WTC11 (cell line): ENCODE results near the gene MOGAT2. TPM values are rescaled to one million over a fixed set of nuclear protein-coding genes. Genes with fewer than 3 reads are reported as not detected.

ENCODE experiments used
- ATAC-seq: fragments of 200-7000 bp; cut with Tn5 transposase; 2 replicates; pipeline ENCODE4 v1.10.0; 2021; ENCODE audit warnings: mild to moderate bottlenecking, moderate library complexity
- CTCF ChIA-PET: fragments of 300-600 bp; sonication (Branson Sonifier 250); formaldehyde crosslinking; loops from one replicate; lab custom pipeline; 2021; ENCODE audit warnings: antibody characterized with exemption; lab: Charles Lee
- POLR2A ChIA-PET: fragments of 350-600 bp; sonication (Branson Sonifier 250); formaldehyde crosslinking; loops from one replicate; lab custom pipeline; 2021; ENCODE audit warnings: antibody characterized with exemption; lab: Charles Lee
- DNase-seq: peaks from one replicate; pipeline ENCODE4 v3.0.0; 2021; ENCODE audit warnings: low spot score
- H3K27ac Mint-ChIP-seq: 2 replicates; pipeline ENCODE4 v1.8.0; 2021; ENCODE audit warnings: mixed read lengths
- H3K27me3 Mint-ChIP-seq: 2 replicates; pipeline ENCODE4 v1.8.0; 2021; ENCODE audit warnings: low read depth, mild to moderate bottlenecking, moderate library complexity, mixed read lengths
- H3K36me3 Mint-ChIP-seq: 2 replicates; pipeline ENCODE4 v1.8.0; 2021; ENCODE audit warnings: mixed read lengths
- H3K4me1 Mint-ChIP-seq: 2 replicates; pipeline ENCODE4 v1.8.0; 2022; ENCODE audit warnings: mixed read lengths
- H3K4me3 Mint-ChIP-seq: 2 replicates; pipeline ENCODE4 v1.8.0; 2021; ENCODE audit warnings: mild to moderate bottlenecking, moderate library complexity, mixed read lengths
- H3K9me3 Mint-ChIP-seq: 2 replicates; pipeline ENCODE4 v1.8.0; 2021; ENCODE audit warnings: mixed read lengths
- CREB1 ChIP-seq: sonication (generic); formaldehyde crosslinking; IDR thresholded peaks from 2 replicates; pipeline ENCODE4 v1.8.0; 2023; ENCODE audit warnings: mild to moderate bottlenecking, missing genetic modification reagents
- ERG ChIP-seq: fragments of 250-450 bp; sonication (Bioruptor Pico); IDR thresholded peaks from 2 replicates; pipeline ENCODE4 v1.8.0; 2021; ENCODE audit warnings: mild to moderate bottlenecking
- HMGA2 ChIP-seq: fragments of 250-450 bp; sonication (Bioruptor Pico); IDR thresholded peaks from 2 replicates; pipeline ENCODE4 v1.4.0; 2021; ENCODE audit warnings: mild to moderate bottlenecking, moderate library complexity
- MAX ChIP-seq: sonication (generic); formaldehyde crosslinking; IDR thresholded peaks from 2 replicates; pipeline ENCODE4 v1.8.0; 2022; ENCODE audit warnings: mild to moderate bottlenecking, missing genetic modification reagents
- NFYB ChIP-seq: sonication (generic); formaldehyde crosslinking; conservative IDR thresholded peaks from 2 replicates; pipeline ENCODE4 v1.8.0; 2022; ENCODE audit warnings: low read depth, missing genetic modification reagents
- NR3C1 ChIP-seq: sonication (generic); formaldehyde crosslinking; conservative IDR thresholded peaks from 2 replicates; pipeline ENCODE4 v1.8.1; 2023; ENCODE audit warnings: low read depth, mild to moderate bottlenecking, missing genetic modification reagents
- RELA ChIP-seq: sonication (generic); formaldehyde crosslinking; IDR thresholded peaks from 2 replicates; pipeline ENCODE4 v1.8.1; 2022; ENCODE audit warnings: missing genetic modification reagents, mild to moderate bottlenecking, borderline replicate concordance
- SMAD3 ChIP-seq: sonication (generic); formaldehyde crosslinking; IDR thresholded peaks from 2 replicates; pipeline ENCODE4 v1.8.0; 2022; ENCODE audit warnings: missing genetic modification reagents, mild to moderate bottlenecking, borderline replicate concordance
- SP1 ChIP-seq: sonication (generic); formaldehyde crosslinking; conservative IDR thresholded peaks from 2 replicates; pipeline ENCODE4 v1.8.1; 2022; ENCODE audit warnings: missing genetic modification reagents
- TEAD1 ChIP-seq: sonication (generic); formaldehyde crosslinking; IDR thresholded peaks from 2 replicates; pipeline ENCODE4 v1.8.0; 2022; ENCODE audit warnings: mild to moderate bottlenecking, missing genetic modification reagents
- ZNF232 ChIP-seq: sonication (generic); formaldehyde crosslinking; IDR thresholded peaks from 2 replicates; pipeline ENCODE4 v1.8.0; 2022; ENCODE audit warnings: mild to moderate bottlenecking, missing genetic modification reagents
- ZNF423 ChIP-seq: fragments of 250-450 bp; sonication (Bioruptor Pico); IDR thresholded peaks from 2 replicates; pipeline ENCODE4 v2.1.2; 2022; ENCODE audit warnings: mild to moderate bottlenecking, moderate library complexity
- ZSCAN18 ChIP-seq: fragments of 250-450 bp; sonication (Bioruptor Pico); IDR thresholded peaks from 2 replicates; pipeline ENCODE4 v2.1.2; 2022; ENCODE audit warnings: mild to moderate bottlenecking, moderate library complexity
- total RNA-seq: library from RNA; stranded (reverse); gene quantifications from 3 replicates; pipeline ENCODE4 v1.2.3, GENCODE V29; 2021
- TF ChIP-seq, protein P1 (sequence below): sonication (generic); formaldehyde crosslinking; IDR thresholded peaks from 2 replicates; pipeline ENCODE4 v1.8.1; 2022; ENCODE audit warnings: mild to moderate bottlenecking, moderate library complexity, missing genetic modification reagents
- TF ChIP-seq, protein P2 (sequence below): sonication (generic); formaldehyde crosslinking; conservative IDR thresholded peaks from 2 replicates; pipeline ENCODE4 v1.8.1; 2022; ENCODE audit warnings: mild to moderate bottlenecking, missing genetic modification reagents
- TF ChIP-seq, protein P3 (sequence below): sonication (generic); formaldehyde crosslinking; IDR thresholded peaks from 2 replicates; pipeline ENCODE4 v1.8.1; 2023; ENCODE audit warnings: mild to moderate bottlenecking, moderate library complexity, missing genetic modification reagents
- TF ChIP-seq, protein P4 (sequence below): fragments of 250-450 bp; sonication (Bioruptor Pico); IDR thresholded peaks from 2 replicates; pipeline ENCODE4 v1.9.0; 2021; ENCODE audit warnings: mild to moderate bottlenecking, borderline replicate concordance
- TF ChIP-seq, protein P5 (sequence below): sonication (generic); formaldehyde crosslinking; IDR thresholded peaks from 2 replicates; pipeline ENCODE4 v1.8.0; 2023; ENCODE audit warnings: missing genetic modification reagents

MOGAT2 gene
- total RNA-seq, 1 experiment from 2014 or later = not detected

GRCh38 chr11:75706260-75706729 is 11.3 kb upstream of the MOGAT2 start (continued):
- TF ChIP-seq, protein P1, sequence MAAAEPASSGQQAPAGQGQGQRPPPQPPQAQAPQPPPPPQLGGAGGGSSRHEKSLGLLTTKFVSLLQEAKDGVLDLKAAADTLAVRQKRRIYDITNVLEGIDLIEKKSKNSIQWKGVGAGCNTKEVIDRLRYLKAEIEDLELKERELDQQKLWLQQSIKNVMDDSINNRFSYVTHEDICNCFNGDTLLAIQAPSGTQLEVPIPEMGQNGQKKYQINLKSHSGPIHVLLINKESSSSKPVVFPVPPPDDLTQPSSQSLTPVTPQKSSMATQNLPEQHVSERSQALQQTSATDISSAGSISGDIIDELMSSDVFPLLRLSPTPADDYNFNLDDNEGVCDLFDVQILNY = no peak
- TF ChIP-seq SP1 (CRISPR knock-in tag) = peak; percentile 56; the same call in 1 of the 2 replicates
- TF ChIP-seq NR3C1 = no peak
- peak; percentile 85 for TF ChIP-seq ZNF423 (CRISPR knock-in tag)

- CTCF ChIA-PET = interaction anchor here (0.7 to 1.6 kb wide), 3 partner anchors 8 to 116 kb away, joined by 3 to 9 read pairs (median 7); no protein-coding TSS in a partner anchor
- H3K9me3 Mint-ChIP-seq = peaks cover 7% of the 10 kb centered on the region; the same call in 1 of the 2 replicates
- peaks cover 11% of the 10 kb centered on the region for H3K4me1 Mint-ChIP-seq
- TF ChIP-seq MAX (no peak), CREB1 (no peak), NFYB (CRISPR knock-in tag) (no peak), ERG (CRISPR knock-in tag) (no peak), HMGA2 (CRISPR knock-in tag) (no peak), RELA (CRISPR knock-in tag) (no peak), SMAD3 (CRISPR knock-in tag) (no peak), ZSCAN18 (CRISPR knock-in tag) (no peak), TEAD1 (CRISPR knock-in tag) (no peak), ZNF232 (no peak), NR3C1 (no peak)
- TF ChIP-seq, protein P2, sequence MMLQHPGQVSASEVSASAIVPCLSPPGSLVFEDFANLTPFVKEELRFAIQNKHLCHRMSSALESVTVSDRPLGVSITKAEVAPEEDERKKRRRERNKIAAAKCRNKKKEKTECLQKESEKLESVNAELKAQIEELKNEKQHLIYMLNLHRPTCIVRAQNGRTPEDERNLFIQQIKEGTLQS (CRISPR knock-in tag) = no peak
- TF ChIP-seq, protein P3, sequence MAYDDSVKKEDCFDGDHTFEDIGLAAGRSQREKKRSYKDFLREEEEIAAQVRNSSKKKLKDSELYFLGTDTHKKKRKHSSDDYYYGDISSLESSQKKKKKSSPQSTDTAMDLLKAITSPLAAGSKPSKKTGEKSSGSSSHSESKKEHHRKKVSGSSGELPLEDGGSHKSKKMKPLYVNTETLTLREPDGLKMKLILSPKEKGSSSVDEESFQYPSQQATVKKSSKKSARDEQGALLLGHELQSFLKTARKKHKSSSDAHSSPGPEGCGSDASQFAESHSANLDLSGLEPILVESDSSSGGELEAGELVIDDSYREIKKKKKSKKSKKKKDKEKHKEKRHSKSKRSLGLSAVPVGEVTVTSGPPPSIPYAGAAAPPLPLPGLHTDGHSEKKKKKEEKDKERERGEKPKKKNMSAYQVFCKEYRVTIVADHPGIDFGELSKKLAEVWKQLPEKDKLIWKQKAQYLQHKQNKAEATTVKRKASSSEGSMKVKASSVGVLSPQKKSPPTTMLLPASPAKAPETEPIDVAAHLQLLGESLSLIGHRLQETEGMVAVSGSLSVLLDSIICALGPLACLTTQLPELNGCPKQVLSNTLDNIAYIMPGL (CRISPR knock-in tag) = no peak
- TF ChIP-seq, protein P4, sequence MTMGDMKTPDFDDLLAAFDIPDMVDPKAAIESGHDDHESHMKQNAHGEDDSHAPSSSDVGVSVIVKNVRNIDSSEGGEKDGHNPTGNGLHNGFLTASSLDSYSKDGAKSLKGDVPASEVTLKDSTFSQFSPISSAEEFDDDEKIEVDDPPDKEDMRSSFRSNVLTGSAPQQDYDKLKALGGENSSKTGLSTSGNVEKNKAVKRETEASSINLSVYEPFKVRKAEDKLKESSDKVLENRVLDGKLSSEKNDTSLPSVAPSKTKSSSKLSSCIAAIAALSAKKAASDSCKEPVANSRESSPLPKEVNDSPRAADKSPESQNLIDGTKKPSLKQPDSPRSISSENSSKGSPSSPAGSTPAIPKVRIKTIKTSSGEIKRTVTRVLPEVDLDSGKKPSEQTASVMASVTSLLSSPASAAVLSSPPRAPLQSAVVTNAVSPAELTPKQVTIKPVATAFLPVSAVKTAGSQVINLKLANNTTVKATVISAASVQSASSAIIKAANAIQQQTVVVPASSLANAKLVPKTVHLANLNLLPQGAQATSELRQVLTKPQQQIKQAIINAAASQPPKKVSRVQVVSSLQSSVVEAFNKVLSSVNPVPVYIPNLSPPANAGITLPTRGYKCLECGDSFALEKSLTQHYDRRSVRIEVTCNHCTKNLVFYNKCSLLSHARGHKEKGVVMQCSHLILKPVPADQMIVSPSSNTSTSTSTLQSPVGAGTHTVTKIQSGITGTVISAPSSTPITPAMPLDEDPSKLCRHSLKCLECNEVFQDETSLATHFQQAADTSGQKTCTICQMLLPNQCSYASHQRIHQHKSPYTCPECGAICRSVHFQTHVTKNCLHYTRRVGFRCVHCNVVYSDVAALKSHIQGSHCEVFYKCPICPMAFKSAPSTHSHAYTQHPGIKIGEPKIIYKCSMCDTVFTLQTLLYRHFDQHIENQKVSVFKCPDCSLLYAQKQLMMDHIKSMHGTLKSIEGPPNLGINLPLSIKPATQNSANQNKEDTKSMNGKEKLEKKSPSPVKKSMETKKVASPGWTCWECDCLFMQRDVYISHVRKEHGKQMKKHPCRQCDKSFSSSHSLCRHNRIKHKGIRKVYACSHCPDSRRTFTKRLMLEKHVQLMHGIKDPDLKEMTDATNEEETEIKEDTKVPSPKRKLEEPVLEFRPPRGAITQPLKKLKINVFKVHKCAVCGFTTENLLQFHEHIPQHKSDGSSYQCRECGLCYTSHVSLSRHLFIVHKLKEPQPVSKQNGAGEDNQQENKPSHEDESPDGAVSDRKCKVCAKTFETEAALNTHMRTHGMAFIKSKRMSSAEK (CRISPR knock-in tag) = no peak
- TF ChIP-seq, protein P5, sequence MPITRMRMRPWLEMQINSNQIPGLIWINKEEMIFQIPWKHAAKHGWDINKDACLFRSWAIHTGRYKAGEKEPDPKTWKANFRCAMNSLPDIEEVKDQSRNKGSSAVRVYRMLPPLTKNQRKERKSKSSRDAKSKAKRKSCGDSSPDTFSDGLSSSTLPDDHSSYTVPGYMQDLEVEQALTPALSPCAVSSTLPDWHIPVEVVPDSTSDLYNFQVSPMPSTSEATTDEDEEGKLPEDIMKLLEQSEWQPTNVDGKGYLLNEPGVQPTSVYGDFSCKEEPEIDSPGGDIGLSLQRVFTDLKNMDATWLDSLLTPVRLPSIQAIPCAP (CRISPR knock-in tag) = no peak
- POLR2A ChIA-PET = no interaction called here
- H3K27me3 Mint-ChIP-seq = peaks cover 55% of the 10 kb centered on the region
- no peak overlapping the region for H3K27ac Mint-ChIP-seq
- no peak overlapping the region for H3K4me3 Mint-ChIP-seq
- ATAC-seq (no peak), DNase-seq (no peak)
- H3K36me3 Mint-ChIP-seq = no peaks in the 10 kb centered on the region; the same call in 1 of the 2 replicates
Measured at GRCh38 chr11:75714211-75714610, 3.4 kb upstream of the MOGAT2 start.
